ENCODE results near the gene XXYLT1.
"Not testable (repeated sequence)": the region's sequence is repeated elsewhere in the genome, so short reads cannot be mapped to it uniquely, and the experiment has no call there.

The XXYLT1 gene

GRCh38 chr3:195087840-195088601, 182.9 kb downstream of the XXYLT1 start:
- FAIRE-seq: not testable (repeated sequence)

- no peak for FAIRE-seq
Measured at GRCh38 chr3:195087328-195087727, 183.6 kb downstream of the XXYLT1 start.

GRCh38 chr3:195086885-195087284, 184.1 kb downstream of the XXYLT1 start:
- FAIRE-seq: no peak

DNA sequence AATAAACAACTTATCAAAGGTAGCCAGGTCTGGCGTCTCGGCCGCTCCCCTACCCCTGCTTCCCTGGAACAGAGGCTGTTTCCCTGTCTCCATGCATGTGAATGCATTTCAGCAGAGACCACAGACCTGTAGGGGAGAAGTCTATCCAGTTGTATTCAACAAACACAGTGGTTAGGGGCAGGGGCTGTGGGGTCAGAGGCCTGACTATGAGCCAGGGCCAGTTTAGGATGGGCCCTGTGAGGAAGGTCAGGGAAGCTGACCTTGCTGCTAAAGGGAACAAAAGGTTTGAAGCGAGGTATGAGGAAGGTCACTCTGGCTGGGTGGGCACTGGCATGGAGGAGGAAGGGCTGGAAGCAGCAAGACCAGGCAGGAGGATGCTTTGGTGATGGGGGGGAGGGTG, 184.6 kb downstream of the XXYLT1 start:
- FAIRE-seq: no peak

GRCh38 chr3:195085356-195086130, 185.4 kb downstream of the XXYLT1 start:
- FAIRE-seq: no peak

DNA sequence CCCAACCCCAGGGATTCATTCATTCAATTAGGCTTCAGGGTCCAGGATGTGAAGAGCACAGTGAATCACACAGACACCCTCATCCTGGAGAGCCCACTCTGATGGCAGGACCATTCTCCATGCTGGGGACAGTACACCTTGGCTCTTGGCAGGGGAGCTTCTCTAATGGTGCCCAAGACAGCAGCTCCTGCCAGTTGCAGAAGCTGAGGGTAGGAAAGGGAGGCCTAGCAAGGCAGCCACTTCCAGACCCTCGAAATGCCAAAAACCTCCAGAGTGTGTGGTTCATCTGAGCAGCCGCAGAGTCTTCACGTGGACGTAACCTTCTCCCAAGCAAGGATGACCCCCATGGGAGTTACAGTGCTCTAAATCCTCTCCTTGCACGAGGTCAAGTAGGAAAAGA, 186.2 kb downstream of the XXYLT1 start:
- FAIRE-seq: no peak

GRCh38 chr3:195083659-195084058, 187.3 kb downstream of the XXYLT1 start:
- no peak for FAIRE-seq

DNA sequence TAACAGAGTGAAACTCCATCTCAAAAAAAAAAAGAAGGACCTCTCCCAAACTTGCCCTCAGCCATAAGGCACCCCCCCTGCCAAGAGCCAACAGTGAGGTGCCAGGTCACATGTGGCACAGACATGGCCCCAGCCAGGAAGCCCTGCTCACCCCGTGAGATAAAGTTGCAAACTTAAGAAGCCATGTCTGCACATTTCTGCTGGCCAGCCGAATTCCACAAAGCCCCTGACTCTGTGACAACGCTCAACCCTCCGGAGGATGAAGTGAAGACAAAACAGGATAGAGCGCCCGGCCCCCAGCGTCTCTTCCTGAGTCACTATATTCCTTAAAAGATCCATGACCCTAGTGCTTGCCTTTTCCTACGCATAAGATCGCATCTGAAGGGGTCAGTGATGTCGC, 188.1 kb downstream of the XXYLT1 start:
- no peak for FAIRE-seq

GRCh38 chr3:195081242-195081963, 189.6 kb downstream of the XXYLT1 start:
- FAIRE-seq: no peak

DNA sequence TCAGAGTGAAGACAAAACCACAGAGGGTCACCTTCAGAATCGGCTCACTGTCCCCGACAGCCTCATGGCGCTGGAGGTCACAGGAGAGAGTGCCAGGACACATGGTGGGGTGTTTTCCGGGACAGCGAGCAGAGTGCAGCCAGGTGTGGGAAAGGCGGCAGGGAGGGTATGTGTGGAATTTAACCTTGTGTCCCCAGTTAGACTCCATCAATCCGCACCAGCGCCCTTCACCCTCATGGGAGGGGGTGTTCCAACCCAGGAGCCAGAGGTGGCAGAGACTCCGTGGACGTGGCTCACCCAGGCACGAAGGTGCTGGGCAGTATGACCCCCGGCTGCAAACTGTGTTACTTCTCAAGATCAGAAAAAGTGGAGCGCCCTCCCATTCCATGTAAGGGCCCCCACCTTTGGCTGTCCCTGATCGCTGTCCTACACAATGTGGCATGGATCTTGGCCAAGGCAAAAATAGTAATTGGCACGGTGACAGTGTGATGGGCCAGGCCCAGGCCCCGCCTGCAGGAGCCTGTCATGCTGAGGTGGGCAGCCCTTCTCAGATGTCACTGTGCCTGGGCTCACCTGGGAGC, 190.3 kb downstream of the XXYLT1 start:
- FAIRE-seq: no peak

- no peak for FAIRE-seq
Measured at GRCh38 chr3:195080125-195080524, 190.8 kb downstream of the XXYLT1 start.

- no peak for FAIRE-seq
Measured at GRCh38 chr3:195079636-195080035, 191.3 kb downstream of the XXYLT1 start.

DNA sequence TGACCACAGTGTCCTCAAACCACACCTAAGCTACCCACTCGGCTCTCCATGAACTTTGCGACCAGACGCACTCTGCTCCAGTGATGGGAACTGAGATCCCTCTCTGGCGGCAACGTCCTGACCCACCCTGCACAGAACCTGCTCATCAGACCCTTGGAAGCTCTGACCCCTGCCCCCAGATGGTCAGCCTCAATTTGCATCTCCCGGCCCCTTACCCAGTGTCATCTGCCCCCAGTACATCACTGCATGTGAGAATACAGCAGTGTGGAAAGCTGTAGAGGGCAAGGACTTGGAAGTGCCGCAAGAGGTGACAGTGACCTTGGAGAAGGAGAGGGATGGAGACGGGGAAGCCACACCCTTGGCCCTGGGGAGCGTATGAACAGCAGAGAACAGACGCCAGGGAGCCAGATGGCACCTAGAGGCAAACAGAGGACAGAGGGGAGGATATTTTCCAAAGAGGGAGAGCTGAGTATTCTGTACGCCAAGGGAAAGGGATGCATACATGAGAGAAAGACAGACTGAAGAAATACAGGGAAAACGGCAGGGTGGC, 192.0 kb downstream of the XXYLT1 start:
- no peak for FAIRE-seq

DNA sequence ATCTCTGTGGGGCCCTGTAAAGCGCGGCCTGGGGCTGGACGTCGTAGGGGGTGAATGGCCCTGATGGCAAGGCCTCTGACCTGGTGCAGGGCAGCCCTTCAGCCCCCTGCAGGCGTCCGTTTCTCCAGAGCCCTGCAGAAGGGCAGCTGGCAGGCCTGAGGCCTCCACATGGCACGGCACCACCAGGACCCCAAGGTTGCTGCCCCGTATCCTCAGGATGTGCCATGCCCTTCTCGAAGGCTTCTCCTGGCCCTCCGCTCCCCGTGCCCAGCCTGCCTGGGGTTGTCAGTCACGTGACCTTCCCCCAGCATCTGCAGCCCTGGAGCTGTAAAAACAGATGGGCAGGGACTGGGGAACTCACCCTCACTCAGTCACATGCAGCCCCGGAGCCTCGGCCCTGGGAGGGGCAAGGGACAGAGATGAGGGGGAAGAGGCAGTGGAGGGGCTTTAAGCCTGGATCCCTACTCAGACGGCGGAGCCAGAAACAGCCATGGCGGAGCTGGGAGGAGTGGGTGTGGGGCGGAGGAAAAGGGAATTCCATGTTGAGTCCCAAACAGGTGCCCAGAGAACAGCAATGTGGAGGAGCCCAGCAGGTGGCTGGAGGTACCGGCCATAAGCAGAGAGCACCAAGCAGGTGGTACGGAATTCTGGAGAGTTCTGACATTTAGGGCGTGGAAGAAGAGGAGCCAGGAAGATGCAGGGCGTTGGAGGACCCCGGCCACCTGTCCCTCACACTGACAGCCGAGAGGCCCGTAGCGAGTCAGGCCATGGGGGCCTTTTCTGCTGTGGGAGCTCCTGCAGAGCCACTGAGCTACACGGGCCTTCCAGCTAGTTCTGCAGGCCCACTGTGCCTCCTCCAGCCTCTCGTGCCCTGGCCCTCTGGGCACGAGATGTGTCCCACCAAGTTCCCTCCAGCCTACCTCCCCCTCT, 193.1 kb downstream of the XXYLT1 start:
- no peak for FAIRE-seq

GRCh38 chr3:195076981-195077610, 193.9 kb downstream of the XXYLT1 start:
- no peak for FAIRE-seq

DNA sequence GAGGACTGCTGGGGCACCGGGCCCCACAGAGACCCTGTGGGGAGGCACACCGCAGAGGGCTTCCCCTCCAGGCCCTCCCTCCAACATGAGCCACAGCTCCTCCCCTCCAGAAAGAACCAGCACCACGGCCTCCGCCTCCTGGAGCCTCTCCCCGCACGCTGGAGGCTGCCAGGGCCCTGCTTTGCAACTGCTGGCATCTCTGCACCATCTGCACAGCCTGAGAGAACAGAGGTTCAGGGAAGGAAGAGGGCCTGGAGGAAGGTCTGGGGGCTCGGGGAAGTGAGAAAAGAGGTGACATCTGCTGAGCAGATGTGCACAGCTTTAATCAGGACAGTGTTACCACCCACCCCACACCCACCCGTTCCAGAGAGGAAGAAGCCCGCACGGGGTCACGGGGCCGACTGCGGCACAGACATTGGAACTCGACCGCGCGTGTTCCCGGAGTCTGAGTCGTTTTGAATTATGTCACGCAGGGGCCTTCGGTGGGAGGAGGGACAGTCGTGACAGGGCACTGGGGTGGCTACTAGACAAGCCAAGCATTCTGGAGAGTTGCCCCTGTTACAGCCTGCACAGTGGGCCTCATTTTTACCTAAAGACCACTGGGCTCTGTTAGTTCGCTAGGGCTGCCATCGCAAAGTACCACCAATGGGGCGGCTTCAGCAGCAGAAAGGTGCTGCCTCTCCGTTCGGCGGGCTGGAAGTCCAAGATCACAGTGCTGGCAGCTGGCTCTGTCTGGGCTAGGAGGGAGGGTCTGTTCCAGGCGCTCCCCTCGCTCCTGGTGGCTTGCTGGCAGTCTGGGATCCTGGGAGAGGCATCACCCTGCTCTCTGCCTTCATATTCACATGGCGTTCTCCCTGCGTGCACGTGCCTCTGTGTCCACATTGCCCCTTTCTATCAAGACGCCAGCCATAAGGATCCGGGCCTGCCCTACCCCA, 194.8 kb downstream of the XXYLT1 start:
- FAIRE-seq: no peak

GRCh38 chr3:195075199-195075940, 195.6 kb downstream of the XXYLT1 start:
- FAIRE-seq: no peak

GRCh38 chr3:195073866-195074860, 196.8 kb downstream of the XXYLT1 start:
- FAIRE-seq: no peak

Measured in islet of Langerhans (tissue), 1 donor.